GM23248 (cell line): ENCODE results near the gene LEAP2. TPM values are rescaled to one million over a fixed set of nuclear protein-coding genes. Genes with fewer than 3 reads are reported as not detected.
A peak's percentile ranks its signal among the peaks of the same experiment; 100 is the strongest.
"Not testable (repeated sequence)": the region's sequence is repeated elsewhere in the genome, so short reads cannot be mapped to it uniquely, and the experiment has no call there.

Experiments used
- DNase-seq: peaks from one replicate; pipeline ENCODE4 v3.0.0-alpha.2; 2015
- H2AFZ ChIP-seq: fragments of 200-600 bp; sonication (generic); 2 replicates; pipeline ENCODE4 v1.6.1; 2016; ENCODE audit warnings: antibody characterized with exemption
- H3F3A ChIP-seq: fragments of 200-600 bp; sonication (generic); 2 replicates; pipeline ENCODE4 v1.6.1; 2016; ENCODE audit warnings: mild to moderate bottlenecking, antibody characterized with exemption, mixed run types; ENCODE audit not compliant: insufficient read depth
- H3K27ac ChIP-seq: fragments of 200-600 bp; sonication (generic); 2 replicates; pipeline ENCODE4 v1.5.1; 2016; ENCODE audit warnings: mild to moderate bottlenecking
- H3K27me3 ChIP-seq: fragments of 200-600 bp; sonication (generic); replicated peaks from 2 replicates; pipeline ENCODE4 v1.6.1; 2016; ENCODE audit warnings: mild to moderate bottlenecking; ENCODE audit not compliant: insufficient read depth
- H3K36me3 ChIP-seq: fragments of 200-600 bp; sonication (generic); 2 replicates; pipeline ENCODE4 v1.6.1; 2016; ENCODE audit warnings: low read depth, mild to moderate bottlenecking
- H3K4me1 ChIP-seq: fragments of 200-600 bp; sonication (generic); 2 replicates; pipeline ENCODE4 v1.6.1; 2016; ENCODE audit warnings: mild to moderate bottlenecking; ENCODE audit not compliant: insufficient read depth
- H3K4me2 ChIP-seq: fragments of 200-600 bp; sonication (generic); one replicate; pipeline ENCODE4 v1.6.1; 2016; ENCODE audit warnings: mild to moderate bottlenecking; ENCODE audit not compliant: unreplicated experiment
- H3K4me3 ChIP-seq: fragments of 200-600 bp; sonication (generic); 2 replicates; pipeline ENCODE4 v1.5.1; 2016; ENCODE audit warnings: mild to moderate bottlenecking
- H3K79me2 ChIP-seq: fragments of 200-600 bp; sonication (generic); 2 replicates; pipeline ENCODE4 v1.6.1; 2016; ENCODE audit warnings: mild to moderate bottlenecking; ENCODE audit not compliant: insufficient read depth
- H3K9ac ChIP-seq: fragments of 200-600 bp; sonication (generic); 2 replicates; pipeline ENCODE4 v1.6.1; 2016; ENCODE audit warnings: mild to moderate bottlenecking
- H3K9me2 ChIP-seq: fragments of 200-600 bp; sonication (generic); 2 replicates; pipeline ENCODE4 v1.6.1; 2016; ENCODE audit warnings: mixed run types, mild to moderate bottlenecking, moderate library complexity; ENCODE audit not compliant: insufficient read depth
- H3K9me3 ChIP-seq: fragments of 200-600 bp; sonication (generic); one replicate; pipeline ENCODE4 v1.6.1; 2017; ENCODE audit warnings: low read depth
- H4K20me1 ChIP-seq: fragments of 200-600 bp; sonication (generic); 2 replicates; pipeline ENCODE4 v1.6.0; 2016; ENCODE audit not compliant: insufficient read depth
- EZH2 ChIP-seq: fragments of 200-600 bp; sonication (generic); IDR thresholded peaks from 2 replicates; pipeline ENCODE4 v1.6.1; 2018; ENCODE audit warnings: antibody characterized with exemption, mild to moderate bottlenecking; ENCODE audit not compliant: insufficient read depth, poor library complexity, severe bottlenecking
- EZH2phosphoT487 ChIP-seq: fragments of 200-600 bp; sonication (generic); IDR thresholded peaks from 2 replicates; pipeline ENCODE4 v1.6.1; 2018; ENCODE audit warnings: antibody characterized with exemption, moderate library complexity, mild to moderate bottlenecking, low read depth; ENCODE audit not compliant: insufficient read depth
- WGBS, 2 experiments: methylation state at CpG; one replicate each; pipeline ENCODE4 v1.1.6; 2015 to 2017; ENCODE audit warnings: low lambda C conversion rate in 2 of 2, low coverage in 1 of 2; ENCODE audit errors: missing lambda C conversion rate in 2 of 2; 5-methylcytosine and 5-hydroxymethylcytosine counted together
- in situ Hi-C: fragments of 300-500 bp; cut with MboI; formaldehyde crosslinking; loops from 2 replicates; pipeline ENCODE4 v1.15.0; 2020
- polyA plus RNA-seq: library from polyadenylated mRNA; unstranded; fragments of >200 nt; fragmentation: Nextera tagmentation; extraction: Ambion mirVana; gene quantifications from 2 replicates; pipeline ENCODE4 v1.2.1, GENCODE V29; 2016
- total RNA-seq: library from RNA; depleted of rRNA; stranded (reverse); fragments of >200 nt; shearing (Covaris generic); gene quantifications from 2 replicates; pipeline ENCODE4 v1.2.3, GENCODE V29; 2014

LEAP2 gene
- total and polyA plus RNA-seq, 2 experiments from 2014 or later = 0.33 TPM; not detected in 1

DNA sequence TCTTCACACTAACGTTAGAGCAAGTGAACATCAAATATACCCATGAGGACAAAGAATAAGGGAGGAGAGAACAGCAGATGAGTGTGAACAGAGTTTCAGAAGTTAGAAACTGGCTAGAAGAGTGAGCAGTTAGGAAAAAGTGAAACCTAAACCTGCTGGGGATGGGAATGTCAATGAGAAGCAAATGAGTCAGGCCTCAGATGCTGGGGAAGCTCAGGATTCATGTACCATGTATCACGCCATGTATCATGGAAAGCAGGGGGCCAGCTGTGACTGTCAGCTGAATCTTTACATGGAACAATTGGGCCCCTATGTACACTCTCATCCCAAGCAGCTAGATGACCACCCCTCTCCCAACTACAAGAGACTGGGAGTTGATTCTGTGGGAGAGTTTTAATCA lies 23.4 kb upstream of the LEAP2 start:
- Histone ChIP-seq H2AFZ (peak overlapping the region; percentile 49; the same call in 1 of the 2 replicates), H3K9me3 (no peaks in the 10 kb centered on the region), H3K27me3 (no peaks in the 10 kb centered on the region), H3K4me3 (no peak overlapping the region), H3K79me2 (no peaks in the 10 kb centered on the region), H3K4me1 (0 out of 2 replicates have a peak, but pooled peaks cover 4% of the 10 kb centered on the region), H3K9me2 (no peaks in the 10 kb centered on the region), H3F3A (no peaks in the 10 kb centered on the region), H3K27ac (0 out of 2 replicates have a peak overlapping the region, but pooled peaks have one; percentile 22), H3K9ac (no peak overlapping the region), H3K4me2 (peak overlapping the region; percentile 17), H3K36me3 (no peaks in the 10 kb centered on the region), H4K20me1 (no peaks in the 10 kb centered on the region)
- TF ChIP-seq EZH2phosphoT487 (no peak), EZH2 (no peak)
- 38 to 46% methylated on average over 2 of the region's 2 CpGs for WGBS, 2 experiments
- peak; percentile 82 for DNase-seq
- in situ Hi-C loops = no loop called here

DNA sequence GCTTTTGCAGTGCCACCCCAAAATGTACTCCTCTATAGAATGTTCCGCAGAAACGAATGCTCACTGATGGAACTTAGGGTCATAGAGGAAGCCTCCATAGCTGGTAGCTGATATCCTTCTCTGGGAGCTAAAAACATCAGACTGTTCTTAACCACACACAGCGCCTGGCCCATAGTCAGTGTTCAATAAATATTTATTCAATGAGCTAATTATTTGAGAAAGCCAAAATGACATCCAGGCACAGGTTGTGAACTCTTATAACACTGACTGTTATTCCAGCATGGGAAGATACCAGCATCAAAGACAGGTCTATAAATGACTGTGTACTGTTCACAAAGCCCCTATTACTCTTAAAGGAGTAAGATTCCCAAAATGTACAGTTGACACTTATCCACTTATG lies 20.1 kb upstream of the LEAP2 start:
- DNase-seq = no peak
- H4K20me1 ChIP-seq = no peaks in the 10 kb centered on the region
- H3K79me2 ChIP-seq = no peaks in the 10 kb centered on the region
- TF ChIP-seq EZH2 (no peak), EZH2phosphoT487 (no peak)
- H3K4me3 ChIP-seq = no peak overlapping the region
- H2AFZ ChIP-seq = no peak overlapping the region
- no peak overlapping the region for H3K9ac ChIP-seq
- H3K9me2 ChIP-seq = no peaks in the 10 kb centered on the region
- H3K27ac ChIP-seq = no peak overlapping the region
- 0 out of 2 replicates have a peak, but pooled peaks cover 4% of the 10 kb centered on the region for H3K4me1 ChIP-seq
- no peaks in the 10 kb centered on the region for H3K27me3 ChIP-seq
- H3K36me3 ChIP-seq = no peaks in the 10 kb centered on the region
- no peak overlapping the region for H3K4me2 ChIP-seq
- 86 to 92% methylated on average over 3 of the region's 3 CpGs for WGBS, 2 experiments
- in situ Hi-C loops = no loop called here
- H3K9me3 ChIP-seq = no peaks in the 10 kb centered on the region
- H3F3A ChIP-seq = no peaks in the 10 kb centered on the region

- no peaks in the 10 kb centered on the region for H3F3A ChIP-seq
- no peak for TF ChIP-seq EZH2
- no peak for TF ChIP-seq EZH2phosphoT487
These were observed 19.7 kb upstream of the LEAP2 start for GRCh38 chr5:132853790-132854189.

GRCh38 chr5:132854301-132854700 lies 19.2 kb upstream of the LEAP2 start:
- Histone ChIP-seq H3K4me2 (no peak overlapping the region), H3K79me2 (no peaks in the 10 kb centered on the region), H3K9me3 (no peaks in the 10 kb centered on the region), H3K27ac (no peak overlapping the region), H3F3A (no peaks in the 10 kb centered on the region), H3K27me3 (no peaks in the 10 kb centered on the region), H3K9ac (no peak overlapping the region), H4K20me1 (no peaks in the 10 kb centered on the region), H3K36me3 (no peaks in the 10 kb centered on the region), H3K4me3 (no peak overlapping the region), H3K9me2 (no peaks in the 10 kb centered on the region), H2AFZ (no peak overlapping the region), H3K4me1 (0 out of 2 replicates have a peak, but pooled peaks cover 4% of the 10 kb centered on the region)
- TF ChIP-seq EZH2 (no peak), EZH2phosphoT487 (no peak)
- 19 to 22% methylated on average over 3 of the region's 3 CpGs for WGBS, 2 experiments
- in situ Hi-C loops = no loop called here
- peak; percentile 28 for DNase-seq

More at GRCh38 chr5:132853790-132854189, 19.7 kb upstream of the LEAP2 start:
- no peak overlapping the region for H3K27ac ChIP-seq
- H3K9me2 ChIP-seq = no peaks in the 10 kb centered on the region
- no peak overlapping the region for H3K9ac ChIP-seq
- H4K20me1 ChIP-seq = no peaks in the 10 kb centered on the region
- no peak overlapping the region for H3K4me3 ChIP-seq
- DNase-seq = no peak
- 38 to 46% methylated on average over 1 of the region's 1 CpG for WGBS, 2 experiments
- H3K4me1 ChIP-seq = 0 out of 2 replicates have a peak, but pooled peaks cover 4% of the 10 kb centered on the region
- H3K4me2 ChIP-seq = no peak overlapping the region
- no peak overlapping the region for H2AFZ ChIP-seq
- no peaks in the 10 kb centered on the region for H3K79me2 ChIP-seq
- H3K9me3 ChIP-seq = no peaks in the 10 kb centered on the region
- H3K27me3 ChIP-seq = no peaks in the 10 kb centered on the region
- H3K36me3 ChIP-seq = no peaks in the 10 kb centered on the region
- in situ Hi-C loops = no loop called here

DNA sequence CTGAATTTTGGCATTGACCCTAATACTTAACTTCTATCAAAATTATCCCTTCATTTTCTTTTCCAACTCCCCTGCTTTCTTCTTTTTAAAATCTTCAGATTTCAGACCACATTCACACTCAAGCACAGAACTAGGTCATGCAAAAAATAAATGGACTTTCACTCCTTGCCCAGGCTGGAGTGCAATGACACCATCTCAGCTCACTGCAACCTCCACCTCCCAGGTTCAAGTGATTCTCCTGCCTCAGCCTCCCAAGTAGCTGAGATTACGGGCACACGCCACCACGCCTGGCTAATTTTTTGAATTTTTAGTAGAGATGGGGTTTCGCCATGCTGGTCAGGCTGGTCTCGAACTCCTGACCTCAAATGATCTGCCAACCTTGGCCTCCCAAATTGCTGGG lies 18.5 kb upstream of the LEAP2 start:
- H3K9me2 ChIP-seq, H3K4me3 ChIP-seq, H3K27me3 ChIP-seq, H3K9ac ChIP-seq, H3K36me3 ChIP-seq, H3K27ac ChIP-seq, H3K79me2 ChIP-seq, H3K9me3 ChIP-seq, H2AFZ ChIP-seq, H4K20me1 ChIP-seq, DNase-seq, H3K4me2 ChIP-seq, H3K4me1 ChIP-seq, in situ Hi-C loops, H3F3A ChIP-seq: not testable (repeated sequence)
- 85 to 92% methylated on average over 5 of the region's 5 CpGs for WGBS, 2 experiments
